Pulmonary artery endothelial cell (primary cell): Measurements from ENCODE around the gene HAUS7. TPM values are rescaled to one million over a fixed set of nuclear protein-coding genes. Genes with fewer than 3 reads are reported as not detected.
"Not testable (repeated sequence)": the region's sequence is repeated elsewhere in the genome, so short reads cannot be mapped to it uniquely, and the experiment has no call there.

Source experiments
- DNase-seq: peaks from one replicate; pipeline ENCODE4 v3.0.0-alpha.2; 2011; ENCODE audit warnings: low read depth, low spot score
- total RNA-seq: library from RNA; depleted of rRNA; stranded (reverse); fragments of >200 nt; gene quantifications from 2 replicates; pipeline ENCODE4 v1.2.3, GENCODE V29; 2014

The HAUS7 gene
- total RNA-seq, 1 donor from 2014 or later: 25.3 TPM

DNA sequence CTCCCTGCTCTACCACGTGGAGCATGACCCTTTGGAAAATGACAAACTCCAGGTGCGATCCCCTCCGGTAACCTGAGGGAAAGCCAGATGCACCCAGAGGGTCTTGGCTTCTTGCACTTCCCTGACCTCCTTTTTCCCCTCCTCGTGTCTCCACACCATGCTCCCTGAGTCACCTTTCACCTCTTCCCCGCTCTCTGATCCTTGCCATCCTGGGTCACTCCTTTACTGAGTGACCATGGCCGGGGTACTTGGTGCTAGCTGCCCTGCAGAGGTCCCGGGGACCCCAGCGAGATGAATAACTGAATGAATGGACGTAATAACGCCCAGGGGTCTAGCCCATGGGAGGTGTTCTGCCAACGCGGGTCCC is 59.5 kb downstream of the HAUS7 start:
- no peak for DNase-seq

DNA sequence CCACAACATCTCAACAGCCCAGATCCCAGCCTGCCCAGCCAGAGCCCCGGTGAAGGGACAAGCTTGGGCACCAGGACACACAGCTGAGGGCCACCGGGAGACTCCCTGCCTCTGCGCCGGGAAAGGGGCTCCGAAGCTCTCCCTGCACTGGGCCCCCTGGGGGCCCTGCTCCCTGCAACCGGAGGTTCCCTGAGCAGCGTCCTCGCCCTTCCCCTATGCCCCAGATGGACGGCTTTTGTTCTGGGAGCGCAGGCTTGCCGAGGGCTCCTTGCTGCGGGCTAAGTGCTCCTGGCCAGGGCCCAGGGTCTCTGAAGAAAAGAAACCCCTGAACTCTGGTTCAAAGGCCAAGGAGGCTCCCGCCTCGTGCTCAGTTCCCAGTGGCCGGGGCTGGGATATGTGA is 60.0 kb downstream of the HAUS7 start:
- DNase-seq: no peak

DNA sequence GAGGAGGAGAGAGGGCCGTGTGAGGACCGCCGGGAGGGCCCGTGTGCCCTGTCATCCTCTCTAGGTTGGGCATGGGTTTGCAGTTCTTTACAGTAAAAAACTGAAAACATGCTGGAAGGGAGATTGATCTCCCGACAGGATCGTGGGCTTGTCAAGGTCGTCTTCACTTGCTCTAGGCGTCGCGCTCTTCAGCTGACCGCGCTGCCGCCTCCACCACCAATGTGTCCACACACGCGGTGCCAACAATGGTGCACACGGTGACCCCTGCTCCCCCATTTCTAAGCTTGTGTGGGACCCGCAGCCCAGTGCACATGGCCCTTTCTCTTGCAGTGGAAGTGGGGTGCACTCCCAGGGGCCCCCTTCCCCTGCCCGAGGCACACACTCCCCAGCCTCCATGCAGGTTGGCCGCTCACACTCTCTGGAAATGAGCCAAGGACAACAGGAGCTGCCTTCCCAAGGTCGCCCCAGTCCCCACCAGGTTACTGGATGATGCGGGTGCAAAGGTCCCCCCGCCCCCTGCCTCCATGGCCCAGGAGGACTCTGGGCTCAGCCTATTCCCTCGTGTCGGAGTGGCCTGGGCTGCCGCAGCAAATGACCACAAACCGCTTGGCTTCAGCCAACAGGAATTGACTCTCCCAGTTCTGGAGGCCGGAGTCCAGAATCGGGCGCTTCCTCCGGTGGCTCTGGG is 60.8 kb downstream of the HAUS7 start:
- DNase-seq: no peak

DNA sequence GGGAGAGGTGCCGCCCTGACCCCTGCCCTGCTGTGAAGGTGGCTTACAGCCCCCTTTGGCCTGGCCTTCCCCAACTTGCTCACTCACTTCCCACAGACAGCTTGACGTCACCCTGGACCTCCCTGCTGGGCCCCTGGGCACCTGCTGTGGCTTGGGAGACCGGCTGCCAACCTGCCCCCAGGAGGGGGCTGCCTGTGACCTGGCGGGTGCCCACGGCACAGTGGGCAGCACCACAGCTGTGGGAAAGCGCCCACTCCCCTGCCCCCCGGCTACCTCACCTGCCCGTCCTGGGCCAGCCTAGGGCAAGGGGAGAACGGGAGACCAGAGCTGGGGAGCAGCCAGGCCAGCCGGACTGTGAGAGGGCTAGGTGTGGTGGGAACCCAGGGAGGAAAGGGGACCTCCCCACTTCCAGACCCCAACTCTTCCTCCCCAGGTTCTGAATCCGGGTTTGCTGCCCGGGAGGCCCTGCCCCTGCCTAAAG is 61.5 kb downstream of the HAUS7 start:
- no peak for DNase-seq

DNA sequence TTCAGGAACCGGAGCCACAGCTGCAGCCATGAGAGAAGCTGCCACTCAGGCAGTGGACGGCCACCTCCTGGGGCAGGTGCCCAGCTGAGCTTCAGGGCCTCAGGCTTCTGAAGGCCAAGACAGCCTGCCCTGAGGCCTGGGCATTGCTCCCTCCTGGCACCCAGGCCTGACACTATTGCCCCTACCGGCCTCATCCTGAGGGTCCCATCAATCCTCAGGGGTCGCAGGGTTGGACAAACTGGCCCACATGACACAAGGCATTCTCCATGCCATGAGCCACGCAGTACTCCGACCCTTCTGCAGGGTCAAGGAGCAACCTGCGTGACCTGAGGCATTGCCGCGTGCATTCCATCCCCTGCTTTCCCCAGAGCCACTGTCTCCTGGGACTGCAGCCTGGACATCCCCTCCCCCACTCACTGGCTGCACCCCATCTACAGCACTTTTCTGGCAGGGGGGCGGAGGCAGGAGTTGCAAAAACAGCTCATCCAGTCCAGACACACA is 62.1 kb downstream of the HAUS7 start:
- DNase-seq: no peak

DNA sequence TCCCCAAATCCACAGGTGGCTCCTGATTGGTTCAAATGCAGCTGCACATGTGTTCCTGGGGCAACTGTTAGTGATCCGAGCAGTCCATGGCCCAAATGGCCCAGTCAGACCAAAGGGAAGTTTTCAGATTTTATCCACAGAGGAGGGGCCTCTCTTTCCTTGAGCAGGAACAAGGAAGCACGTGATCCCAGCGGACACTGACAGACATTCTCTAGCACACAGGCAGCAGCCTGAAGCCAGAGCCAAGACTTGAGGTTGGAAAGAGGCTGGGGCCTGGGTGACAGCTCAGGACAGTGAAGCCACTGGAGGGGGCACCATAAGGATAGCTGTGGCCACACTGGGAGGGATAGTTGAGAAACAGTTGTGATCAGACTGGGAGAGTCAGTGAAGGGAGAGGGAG is 62.6 kb downstream of the HAUS7 start:
- DNase-seq: no peak

DNA sequence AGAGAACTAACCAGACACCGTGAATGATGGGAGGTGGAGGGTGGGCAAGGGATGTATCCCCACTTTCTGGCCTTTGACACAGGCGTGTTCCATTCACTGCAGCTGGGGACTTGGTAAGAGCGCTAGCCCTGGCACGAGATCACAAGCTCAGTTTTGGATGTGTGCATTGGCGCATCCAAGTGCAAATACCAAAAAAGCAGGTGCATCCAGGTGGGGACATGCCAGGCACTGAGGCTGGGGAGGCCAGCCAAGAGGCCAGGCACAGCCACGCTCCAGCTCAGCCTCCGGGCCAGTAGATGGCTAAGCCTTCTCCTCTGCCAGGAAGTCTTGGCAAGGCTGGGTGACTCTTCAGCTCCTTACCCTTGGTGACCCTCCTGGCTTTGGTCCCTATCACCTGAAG is 63.5 kb downstream of the HAUS7 start:
- DNase-seq: no peak

DNA sequence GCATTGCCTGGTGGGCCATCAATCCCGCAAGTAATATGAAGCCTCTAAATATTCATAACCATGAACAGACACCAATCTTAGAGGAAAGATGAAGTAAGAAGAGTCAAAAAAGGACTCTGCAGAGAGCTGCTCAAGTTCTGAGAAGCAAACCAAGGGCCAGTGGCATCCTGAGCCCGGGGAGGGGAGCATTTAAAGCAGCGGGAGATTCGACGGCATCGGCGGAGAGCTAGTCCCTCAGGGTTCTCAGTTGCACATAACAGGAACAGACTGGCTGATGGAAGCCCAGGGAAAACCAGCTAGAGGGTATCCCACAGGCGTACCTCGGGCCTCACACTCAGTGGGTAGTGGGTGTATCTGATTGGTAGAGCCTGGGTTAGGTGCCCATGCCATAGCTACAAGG is 64.4 kb downstream of the HAUS7 start:
- DNase-seq: no peak

DNA sequence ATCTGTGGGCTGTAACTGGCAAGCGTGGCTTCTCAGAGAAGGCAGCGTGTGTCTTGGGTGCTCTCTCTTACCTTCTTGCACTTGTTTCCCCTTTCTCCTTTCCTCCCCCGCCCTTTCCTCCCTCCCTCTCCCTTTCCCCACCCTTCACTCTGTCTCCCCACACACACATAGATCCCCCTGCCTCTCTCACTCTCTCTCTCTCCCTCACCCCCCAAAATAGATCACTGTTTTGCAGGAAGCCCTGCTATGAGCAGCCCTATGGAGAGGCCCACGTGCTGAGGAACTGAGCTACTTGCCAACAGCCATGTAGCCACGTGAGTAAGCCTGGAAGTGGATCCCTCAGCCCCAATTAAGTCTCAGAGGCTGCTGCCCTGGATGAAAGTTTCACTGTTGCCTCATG is 65.0 kb downstream of the HAUS7 start:
- DNase-seq: no peak

DNA sequence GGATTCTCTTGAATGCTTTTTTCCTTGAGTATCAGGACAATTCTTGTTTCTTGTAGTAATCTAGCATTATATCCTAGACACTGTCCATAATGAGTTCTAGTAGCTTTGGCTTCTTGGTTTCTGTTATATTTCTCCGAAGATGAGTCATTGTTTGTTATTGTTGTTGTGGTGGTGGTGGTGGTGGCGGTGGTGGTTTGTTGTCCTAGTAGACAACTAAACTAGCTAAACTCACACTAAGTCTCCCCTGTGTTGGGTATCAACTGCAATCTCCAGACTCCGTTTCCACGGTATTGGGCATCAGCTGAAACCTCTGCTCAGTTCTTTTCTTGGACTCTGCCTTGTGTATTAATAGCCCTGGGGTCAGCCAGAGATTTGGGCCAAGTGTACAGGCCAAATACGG is 66.0 kb downstream of the HAUS7 start:
- DNase-seq: not testable (repeated sequence)

DNA sequence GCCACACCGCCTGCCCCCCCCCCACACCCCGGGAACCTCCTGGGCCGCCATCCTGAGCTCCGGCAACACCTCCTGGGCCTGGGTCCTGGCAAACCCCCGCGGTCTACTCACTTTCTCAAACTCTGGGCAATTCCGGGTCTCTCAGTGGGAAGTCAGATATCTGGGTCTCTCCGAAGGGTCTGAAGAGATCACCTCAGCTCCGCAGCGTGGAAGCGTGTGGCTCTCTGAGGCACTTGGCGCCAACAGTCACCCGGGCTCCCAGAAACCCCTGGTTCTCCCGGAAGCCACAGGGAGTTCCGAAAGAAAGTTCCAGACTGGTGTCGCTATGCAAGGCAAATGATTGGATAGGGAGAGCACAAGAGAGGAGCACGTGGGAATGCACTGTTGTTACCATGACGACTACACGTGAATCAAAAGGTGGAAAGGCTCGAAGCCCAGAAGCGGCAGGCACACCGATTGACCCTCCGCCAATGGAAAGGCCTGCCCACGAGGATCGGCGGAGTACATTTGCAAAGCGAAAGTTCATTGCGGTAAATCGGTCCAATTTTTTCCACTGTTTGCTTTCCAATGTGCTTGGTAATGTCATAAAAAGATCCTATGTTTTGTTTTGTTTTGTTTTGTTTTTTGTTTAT is 69.1 kb downstream of the HAUS7 start, which contains the start of gene PNMA6E:
Gene PNMA6E, minus strand, starts transcription at position 218 of the 632 bp plus-strand sequence. CDS start 2,501 bp downstream, outside the sequence.
- DNase-seq: no peak

DNA sequence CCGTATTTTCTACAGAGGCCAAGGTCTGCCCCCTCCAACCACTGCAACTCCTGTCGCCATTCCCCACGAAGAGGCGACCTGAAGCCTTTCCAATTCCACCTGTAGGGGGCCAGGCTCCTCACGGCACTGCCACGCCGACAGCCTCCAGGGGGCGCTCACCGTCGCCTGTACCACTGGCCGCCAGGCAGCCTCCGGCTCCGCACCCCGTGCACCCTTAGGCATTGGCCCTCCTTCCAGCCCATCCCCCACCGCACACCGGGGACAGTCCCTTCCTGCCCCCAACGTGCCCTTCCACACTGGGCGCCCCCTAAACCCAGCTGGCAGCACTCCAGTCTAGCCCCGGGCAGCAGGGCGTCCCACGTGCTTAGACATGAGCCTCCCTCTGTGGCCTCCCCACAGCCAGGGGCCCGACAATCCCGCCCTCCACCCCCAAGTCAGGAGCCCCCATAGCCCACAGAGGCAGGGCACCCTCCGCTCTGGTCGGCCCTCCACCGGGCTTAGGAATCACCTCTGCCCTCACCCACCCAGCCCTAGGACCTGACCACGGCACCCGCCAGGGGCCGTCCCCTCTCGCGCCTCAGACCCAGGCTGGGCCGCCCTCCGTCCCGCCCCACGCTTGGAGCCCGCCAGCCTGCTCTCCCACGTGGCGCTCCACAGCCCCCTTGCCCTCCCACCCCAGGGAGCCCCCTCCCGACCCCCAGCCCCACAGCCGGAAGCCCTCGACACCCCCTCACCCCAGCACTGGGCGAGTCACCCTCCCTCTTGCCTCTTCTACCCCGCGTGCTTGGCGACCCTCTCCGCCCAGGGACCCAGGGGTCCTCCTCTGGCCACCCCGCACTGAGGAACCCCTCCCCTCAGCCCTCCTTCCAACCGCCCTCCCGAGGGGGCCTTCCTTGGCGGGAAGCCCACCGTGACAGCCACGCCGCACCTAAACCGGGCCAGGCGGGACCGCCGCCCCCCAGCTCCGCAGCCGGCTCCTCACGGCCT is 69.9 kb downstream of the HAUS7 start:
- no peak for DNase-seq

DNA sequence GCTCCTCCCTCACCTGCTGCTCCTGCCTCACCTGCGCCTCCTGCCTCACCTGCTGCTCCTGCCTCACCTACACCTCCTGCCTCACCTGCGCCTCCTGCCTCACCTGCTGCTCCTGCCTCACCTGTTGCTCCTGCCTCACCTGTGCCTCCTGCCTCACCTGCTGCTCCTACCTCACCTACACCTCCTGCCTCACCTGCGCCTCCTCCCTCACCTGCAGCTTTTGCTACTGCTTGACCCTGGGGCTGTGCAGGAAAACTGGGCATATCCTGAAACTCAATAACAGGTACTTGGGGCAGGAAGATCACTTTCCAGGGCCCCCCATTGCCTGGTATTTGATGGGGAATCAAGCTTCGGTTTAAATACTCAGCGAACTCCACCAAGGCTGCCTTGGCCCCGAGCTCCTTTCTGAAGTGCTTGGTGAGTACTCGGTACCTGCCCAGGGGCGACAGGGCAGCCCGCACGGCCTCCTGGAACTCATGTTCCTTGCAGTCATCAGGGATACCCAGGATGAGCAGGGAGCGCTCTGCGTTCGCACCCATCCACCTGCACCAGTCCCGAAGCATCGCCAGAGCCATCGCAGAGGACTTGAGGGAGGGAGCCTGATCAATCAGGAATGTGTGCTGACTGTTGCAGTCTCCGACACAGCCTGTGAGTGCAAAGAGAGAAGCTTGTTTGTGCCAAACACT is 72.0 kb downstream of the HAUS7 start:
- DNase-seq: no peak

Other genes starting within 250 kb of the HAUS7 start
- gene PNMA6F, start 148.8 kb downstream of the HAUS7 start, total RNA-seq: not detected in 2 replicates
- 5.1 and 5.9 TPM in 2 replicates for gene ZNF275, start 136.4 kb downstream of the HAUS7 start, total RNA-seq
- gene PNMA6E, start 69.2 kb downstream of the HAUS7 start, total RNA-seq: not detected in 2 replicates
- 1.1 and 1.6 TPM in 2 replicates for gene ZFP92, start 59.1 kb downstream of the HAUS7 start, total RNA-seq
- 0.73 and 1.0 TPM in 2 replicates for gene TREX2, start 24.5 kb downstream of the HAUS7 start, total RNA-seq
- gene BGN, start 24.4 kb upstream of the HAUS7 start, total RNA-seq: 22.9 and 35.6 TPM in 2 replicates
- 0.11 TPM in 1 of 2 replicates, not detected in the other for gene ATP2B3, start 47.1 kb upstream of the HAUS7 start, total RNA-seq
- gene CCNQ, start 128.6 kb upstream of the HAUS7 start, total RNA-seq: 40.4 and 49.2 TPM in 2 replicates
- gene DUSP9, start 176.6 kb upstream of the HAUS7 start, total RNA-seq: 0.04 and 0.26 TPM in 2 replicates
- gene PNCK, start 203.2 kb upstream of the HAUS7 start, total RNA-seq: not detected in 2 replicates
- 8.6 and 15.9 TPM in 2 replicates for gene SLC6A8, start 217.3 kb upstream of the HAUS7 start, total RNA-seq